Sigmoid colon (tissue), 7 donors: ENCODE results near the gene TNNC1. TPM values are rescaled to one million over a fixed set of nuclear protein-coding genes. Genes with fewer than 3 reads are reported as not detected.

ENCODE experiments used
- DNase-seq: peaks from one replicate; pipeline ENCODE4 v3.0.0-alpha.2; 2019
- H3K27ac ChIP-seq, 4 donors: fragments of 200-600 bp; sonication (generic); one replicate each; pipeline ENCODE4 v1.5.1; 2016 to 2019; ENCODE audit warnings: mild to moderate bottlenecking in 1 of 4
- H3K27me3 ChIP-seq, 3 donors: fragments of 200-600 bp; sonication (generic); one replicate each; pipeline ENCODE4 v1.5.1; 2019; ENCODE audit warnings: mild to moderate bottlenecking in 1 of 3
- H3K36me3 ChIP-seq, 4 donors: fragments of 200-600 bp; sonication (generic); one replicate each; pipeline ENCODE4 v1.5.1; 2016 to 2019
- H3K4me1 ChIP-seq, 4 donors: fragments of 200-600 bp; sonication (generic); one replicate each; pipeline ENCODE4 v1.5.1; 2017 to 2019
- H3K4me3 ChIP-seq, 4 donors: fragments of 200-600 bp; sonication (generic); one replicate each; pipeline ENCODE4 v1.5.1; 2017 to 2019; ENCODE audit warnings: mild to moderate bottlenecking in 2 of 4, moderate library complexity in 1 of 4
- H3K9me3 ChIP-seq, 4 donors: fragments of 200-600 bp in 3 of 4; sonication (generic) in 3 of 4; one replicate each; pipeline versions ENCODE4 v1.5.1 to v1.6.1; 2013 to 2019
- EP300 ChIP-seq, 4 donors: sonication (generic); formaldehyde crosslinking; IDR thresholded peaks; one replicate each; pipeline ENCODE4 v1.6.1; 2017; ENCODE audit warnings: antibody characterized with exemption in 4 of 4
- POLR2A ChIP-seq, 2 donors: fragments of 450-650 bp; IDR thresholded peaks; one replicate each; pipeline ENCODE4 v1.6.1; 2016; ENCODE audit warnings: antibody characterized with exemption in 2 of 2, mild to moderate bottlenecking in 2 of 2, moderate library complexity in 2 of 2
- POLR2AphosphoS5 ChIP-seq, 4 donors: sonication (generic); formaldehyde crosslinking; IDR thresholded peaks; one replicate each; pipeline ENCODE4 v1.6.1; 2017; ENCODE audit warnings: antibody characterized with exemption in 4 of 4
- WGBS, 2 donors: extraction: QIAGEN DNeasy Blood & Tissue Kit; methylation state at CpG; one replicate each; pipeline ENCODE4 v1.1.7; 2013; 5-methylcytosine and 5-hydroxymethylcytosine counted together
- intact Hi-C: fragments of 100-400 bp; cut with DNase I; formaldehyde crosslinking; loops from one replicate; pipeline ENCODE4 v1.15.1; 2023
- polyA plus RNA-seq, 3 donors: library from polyadenylated mRNA; stranded (reverse); fragments of 200-250 nt; gene quantifications; one replicate each; pipeline ENCODE4 v1.2.3, GENCODE V29; 2013
- total RNA-seq, 4 donors: library from RNA; depleted of rRNA; stranded (reverse); fragments of >200 nt; gene quantifications; one replicate each; pipeline ENCODE4 v1.1.0, GENCODE V29; 2016
- TF ChIP-seq, protein P1 (sequence below), 4 experiments: fragments of 450-650 bp in 3 of 4; fragments of 200-600 bp in 1 of 4; IDR thresholded peaks; one replicate each; pipeline ENCODE4 v1.5.1; 2016 to 2019; ENCODE audit warnings: antibody characterized with exemption in 4 of 4, mild to moderate bottlenecking in 3 of 4, moderate library complexity in 2 of 4
- donor health status: healthy with polysubstance abuse.
- donor health status: Bipolar disorder and iron deficiency.
- donor health status: healthy.

Gene TNNC1
- total and polyA plus RNA-seq, 7 donors = 0.99 to 34.2 (median 2.9) TPM; not detected in 2

- Histone ChIP-seq H3K4me3 (no peak overlapping the region), H3K36me3 (peaks cover 53 to 82% (median 63%) of the 10 kb centered on the region in 4 donors), H3K9me3 (no peaks in the 10 kb centered on the region), H3K27me3 (no peaks in the 10 kb centered on the region), H3K27ac (peak overlapping the region in 1 of 4 donors; percentile 25), H3K4me1 (peaks cover 0 to 30% (median 23%) of the 10 kb centered on the region in 4 donors)
- 90 to 92% methylated on average over 16 of the region's 16 CpGs for WGBS, 2 donors
- DNase-seq = no peak
- TF ChIP-seq POLR2A (IDR thresholded peaks at IDR 0.05) (no peak), EP300 (IDR thresholded peaks at IDR 0.05) (no peak), POLR2AphosphoS5 (IDR thresholded peaks at IDR 0.05) (no peak)
- TF ChIP-seq, protein P1, sequence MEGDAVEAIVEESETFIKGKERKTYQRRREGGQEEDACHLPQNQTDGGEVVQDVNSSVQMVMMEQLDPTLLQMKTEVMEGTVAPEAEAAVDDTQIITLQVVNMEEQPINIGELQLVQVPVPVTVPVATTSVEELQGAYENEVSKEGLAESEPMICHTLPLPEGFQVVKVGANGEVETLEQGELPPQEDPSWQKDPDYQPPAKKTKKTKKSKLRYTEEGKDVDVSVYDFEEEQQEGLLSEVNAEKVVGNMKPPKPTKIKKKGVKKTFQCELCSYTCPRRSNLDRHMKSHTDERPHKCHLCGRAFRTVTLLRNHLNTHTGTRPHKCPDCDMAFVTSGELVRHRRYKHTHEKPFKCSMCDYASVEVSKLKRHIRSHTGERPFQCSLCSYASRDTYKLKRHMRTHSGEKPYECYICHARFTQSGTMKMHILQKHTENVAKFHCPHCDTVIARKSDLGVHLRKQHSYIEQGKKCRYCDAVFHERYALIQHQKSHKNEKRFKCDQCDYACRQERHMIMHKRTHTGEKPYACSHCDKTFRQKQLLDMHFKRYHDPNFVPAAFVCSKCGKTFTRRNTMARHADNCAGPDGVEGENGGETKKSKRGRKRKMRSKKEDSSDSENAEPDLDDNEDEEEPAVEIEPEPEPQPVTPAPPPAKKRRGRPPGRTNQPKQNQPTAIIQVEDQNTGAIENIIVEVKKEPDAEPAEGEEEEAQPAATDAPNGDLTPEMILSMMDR (IDR thresholded peaks at IDR 0.05) = no peak
- intact Hi-C loops = no loop called here
Measured at GRCh38 chr3:52479877-52480575, 26.2 kb upstream of the TNNC1 start.

DNA sequence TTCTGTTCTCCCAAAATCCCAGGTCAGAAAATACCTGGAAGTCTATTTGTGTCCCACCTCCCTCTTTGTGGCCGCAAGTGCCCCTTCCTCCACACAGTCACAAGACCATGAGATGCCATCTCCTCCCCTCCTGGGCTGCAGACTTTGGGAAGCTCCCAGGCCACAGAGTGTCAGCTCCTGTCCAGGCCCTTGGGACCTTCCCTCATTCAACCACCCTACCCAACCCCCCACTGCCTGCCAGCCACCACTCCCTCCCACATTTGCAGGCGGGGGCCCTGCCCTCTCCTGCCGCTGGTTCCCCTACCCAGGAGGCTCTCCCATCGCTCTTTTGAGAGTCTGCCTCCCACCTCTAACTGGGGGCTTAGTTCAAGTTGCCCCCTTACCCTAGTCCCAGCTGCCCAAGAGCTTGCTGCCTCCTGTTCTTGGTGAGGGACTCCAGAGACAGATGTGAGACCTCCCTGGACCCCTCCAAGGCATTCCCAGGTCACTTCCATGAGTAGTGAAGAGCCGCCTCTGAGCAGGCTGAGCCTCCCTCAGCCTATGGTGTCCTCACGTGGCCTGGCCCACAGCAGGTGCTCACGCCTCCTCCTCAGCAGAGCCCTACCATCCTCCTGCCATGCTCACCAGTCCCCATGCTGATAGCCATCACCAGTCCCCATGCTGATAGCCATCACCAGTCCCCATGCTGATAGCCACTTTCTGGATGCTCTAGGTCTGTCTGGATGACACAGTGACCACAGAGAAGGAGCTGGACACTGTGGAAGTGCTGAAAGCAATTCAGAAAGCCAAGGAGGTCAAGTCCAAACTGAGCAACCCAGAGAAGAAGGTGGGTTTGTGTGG is 25.4 kb upstream of the TNNC1 start:
- Histone ChIP-seq H3K27me3 (no peaks in the 10 kb centered on the region), H3K9me3 (no peaks in the 10 kb centered on the region), H3K4me1 (peaks cover 0 to 22% (median 16%) of the 10 kb centered on the region in 4 donors), H3K27ac (no peak overlapping the region), H3K36me3 (peaks cover 59 to 88% (median 68%) of the 10 kb centered on the region in 4 donors), H3K4me3 (no peak overlapping the region)
- no peak for TF ChIP-seq EP300 (IDR thresholded peaks at IDR 0.05)
- TF ChIP-seq POLR2AphosphoS5 (IDR thresholded peaks at IDR 0.05) = no peak
- no peak for TF ChIP-seq POLR2A (IDR thresholded peaks at IDR 0.05)
- TF ChIP-seq, protein P1 (IDR thresholded peaks at IDR 0.05) = no peak
- intact Hi-C loops = no loop called here
- DNase-seq = no peak
- WGBS, 2 donors = 94 to 96% methylated on average over 7 of the region's 7 CpGs

- no peaks in the 10 kb centered on the region for H3K27me3 ChIP-seq
- H3K4me3 ChIP-seq = no peak overlapping the region
- H3K4me1 ChIP-seq = peaks cover 0 to 7% (median under 1%) of the 10 kb centered on the region in 4 donors
- TF ChIP-seq POLR2AphosphoS5 (IDR thresholded peaks at IDR 0.05) = no peak
- TF ChIP-seq POLR2A (IDR thresholded peaks at IDR 0.05) = no peak
- no peak overlapping the region for H3K27ac ChIP-seq
- peaks cover 69 to 100% (median 82%) of the 10 kb centered on the region in 4 donors for H3K36me3 ChIP-seq
- no peak for DNase-seq
- H3K9me3 ChIP-seq = no peaks in the 10 kb centered on the region
- intact Hi-C loops = no loop called here
- WGBS, 2 donors = 95 to 96% methylated on average over 6 of the region's 6 CpGs
Measured at GRCh38 chr3:52477796-52478095, 23.9 kb upstream of the TNNC1 start.

DNA sequence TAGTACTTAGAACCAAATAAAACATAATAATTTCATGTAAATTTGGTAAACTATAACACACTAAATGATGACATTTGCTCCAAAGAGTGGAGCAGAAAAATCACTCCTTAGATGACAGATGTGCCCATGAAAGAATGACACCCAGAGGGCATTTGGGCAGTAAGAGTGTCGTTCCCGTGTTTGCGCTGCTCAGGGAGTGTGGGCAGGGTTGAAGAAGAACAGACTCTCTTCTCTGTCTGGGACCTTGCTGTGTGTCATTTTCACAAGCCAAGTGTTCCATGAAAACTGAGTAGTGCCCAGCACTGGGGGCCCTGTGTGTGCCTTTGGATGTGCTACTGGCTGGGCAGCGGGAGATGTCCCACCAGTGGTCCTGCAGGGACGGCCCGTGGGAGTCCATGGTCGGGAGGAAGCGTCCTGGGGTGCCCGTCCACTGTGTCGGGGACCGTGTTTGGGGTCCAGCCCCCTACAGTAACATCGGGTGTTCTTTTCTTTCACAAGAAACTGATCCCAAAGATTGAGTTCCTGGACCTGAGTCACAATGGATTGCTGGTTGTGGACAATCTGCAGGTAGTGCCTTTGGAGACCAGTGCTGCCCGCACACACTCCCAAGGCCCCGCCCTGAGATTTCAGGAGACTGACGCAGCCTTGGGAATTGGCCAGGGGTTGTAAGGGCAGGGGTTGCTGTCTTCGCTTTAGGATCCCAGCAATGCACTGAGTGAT is 23.4 kb upstream of the TNNC1 start:
- Histone ChIP-seq H3K36me3 (peaks cover 69 to 100% (median 85%) of the 10 kb centered on the region in 4 donors), H3K9me3 (no peaks in the 10 kb centered on the region), H3K4me3 (no peak overlapping the region), H3K4me1 (peaks cover 0 to 2% (median 0%) of the 10 kb centered on the region in 4 donors), H3K27me3 (no peaks in the 10 kb centered on the region), H3K27ac (no peak overlapping the region)
- intact Hi-C loops = no loop called here
- WGBS, 2 donors = 95% methylated on average over 16 of the region's 16 CpGs
- DNase-seq = no peak
- TF ChIP-seq, protein P1 (IDR thresholded peaks at IDR 0.05) = no peak
- TF ChIP-seq POLR2AphosphoS5 (IDR thresholded peaks at IDR 0.05) (no peak), POLR2A (IDR thresholded peaks at IDR 0.05) (no peak), EP300 (IDR thresholded peaks at IDR 0.05) (no peak)
